ENCODE data around the gene FAM3B. TPM values are rescaled to one million over a fixed set of nuclear protein-coding genes. Genes with fewer than 3 reads are reported as not detected.
A peak's percentile ranks its signal among the peaks of the same experiment; 100 is the strongest.

Gene FAM3B
- total and polyA plus RNA-seq, 2 experiments from 2014 or later: not detected

- H3K36me3 ChIP-seq: no peaks in the 10 kb centered on the region
- no peak for DNase-seq (ENCODE audit: low read depth in 1 of 2, low spot score in 1 of 2)
- no peak overlapping the region for H3K4me3 ChIP-seq
- no peaks in the 10 kb centered on the region for H3K4me1 ChIP-seq (ENCODE audit: low read depth)
- no peak for TF ChIP-seq CTCF (IDR thresholded peaks at IDR 0.05; ENCODE audit: low read depth, low read length)
- no peaks in the 10 kb centered on the region for H3K9me3 ChIP-seq (ENCODE audit: low read depth)
- no peak overlapping the region for H3K27ac ChIP-seq
- no peaks in the 10 kb centered on the region for H3K27me3 ChIP-seq
Measured at GRCh38 chr21:41403966-41404365, 87.4 kb downstream of the FAM3B start.

- H3K4me1 ChIP-seq (ENCODE audit: low read depth): no peaks in the 10 kb centered on the region
- no peak overlapping the region for H3K4me3 ChIP-seq
- H3K9me3 ChIP-seq (ENCODE audit: low read depth): no peaks in the 10 kb centered on the region
- H3K27ac ChIP-seq: no peak overlapping the region
- no peaks in the 10 kb centered on the region for H3K27me3 ChIP-seq
- DNase-seq (ENCODE audit: low read depth in 1 of 2, low spot score in 1 of 2): no peak
- no peak for TF ChIP-seq CTCF (IDR thresholded peaks at IDR 0.05; ENCODE audit: low read depth, low read length)
- H3K36me3 ChIP-seq: no peaks in the 10 kb centered on the region
Measured at GRCh38 chr21:41405321-41405720, 88.7 kb downstream of the FAM3B start.

GRCh38 chr21:41406340-41406739 lies 89.7 kb downstream of the FAM3B start:
- peak in 1 of 2 donors; percentile 13 for DNase-seq (ENCODE audit: low read depth in 1 of 2, low spot score in 1 of 2)
- no peaks in the 10 kb centered on the region for H3K9me3 ChIP-seq (ENCODE audit: low read depth)
- H3K4me1 ChIP-seq (ENCODE audit: low read depth): no peaks in the 10 kb centered on the region
- no peaks in the 10 kb centered on the region for H3K27me3 ChIP-seq
- no peak for TF ChIP-seq CTCF (IDR thresholded peaks at IDR 0.05; ENCODE audit: low read depth, low read length)
- H3K36me3 ChIP-seq: no peaks in the 10 kb centered on the region
- no peak overlapping the region for H3K27ac ChIP-seq
- no peak overlapping the region for H3K4me3 ChIP-seq

Other genes starting within 250 kb of the FAM3B start
- 8.1 and 17.5 TPM in 2 replicates for gene BACE2, start 148.6 kb upstream of the FAM3B start, total RNA-seq
- gene BACE2, start 148.6 kb upstream of the FAM3B start, polyA plus RNA-seq: 8.8 and 10.4 TPM in 2 replicates
- 2.3 TPM in 1 of 2 replicates, not detected in the other for gene MX2, start 45.2 kb downstream of the FAM3B start, total RNA-seq
- gene MX2, start 45.2 kb downstream of the FAM3B start, polyA plus RNA-seq: 0.28 and 0.46 TPM in 2 replicates
- gene MX1, start 109.4 kb downstream of the FAM3B start, total RNA-seq: 0.14 TPM in 1 of 2 replicates, not detected in the other
- 0.54 TPM in 1 of 2 replicates, not detected in the other for gene MX1, start 109.4 kb downstream of the FAM3B start, polyA plus RNA-seq
- gene TMPRSS2, start 191.4 kb downstream of the FAM3B start, total RNA-seq: not detected in 2 replicates
- gene TMPRSS2, start 191.4 kb downstream of the FAM3B start, polyA plus RNA-seq: not detected in 2 replicates

Data from cardiac muscle cell (in vitro differentiated cells and primary cell).